IMR-90 (cell line): ENCODE measurements around the gene NOS1AP. TPM values are rescaled to one million over a fixed set of nuclear protein-coding genes. Genes with fewer than 3 reads are reported as not detected.

Source experiments
- ATAC-seq: fragments of 200-7000 bp; cut with Tn5 transposase; 2 replicates; pipeline ENCODE4 v1.9.1; 2020; ENCODE audit warnings: low read depth, mild to moderate bottlenecking, moderate library complexity
- BruUV-seq: library from RNA; stranded (reverse); fragments of 400-500 nt; replicated peaks from 2 replicates; lab custom pipeline; 2021; lab: Mats Ljungman, UMichigan
- CTCF ChIA-PET: fragments of 300-600 bp; formaldehyde crosslinking; extraction: SDS; loops from one replicate; lab custom pipeline; 2021; ENCODE audit warnings: antibody characterized with exemption; lab: Yijun Ruan, JAX
- POLR2A ChIA-PET: fragments of 300-600 bp; sonication (Branson Sonifier 250); formaldehyde crosslinking; loops from one replicate; lab custom pipeline; 2022; ENCODE audit warnings: antibody characterized with exemption; ENCODE audit not compliant: unreplicated experiment; lab: Charles Lee
- DNase-seq: peaks from one replicate; pipeline ENCODE4 v3.0.0; 2013
- H2AFZ ChIP-seq: replicated peaks from 2 replicates; pipeline ENCODE3; 2013; ENCODE audit warnings: low read length, mild to moderate bottlenecking; ENCODE audit not compliant: poor library complexity
- H2AK5ac ChIP-seq: 2 replicates; pipeline ENCODE4 v1.6.1; 2013; ENCODE audit warnings: low read depth, low read length, inconsistent platforms
- H2AK9ac ChIP-seq: replicated peaks from 2 replicates; pipeline ENCODE3; 2013; ENCODE audit warnings: mild to moderate bottlenecking, low read depth, low read length, moderate library complexity; ENCODE audit not compliant: poor library complexity
- H2BK120ac ChIP-seq: 2 replicates; pipeline ENCODE4 v1.6.1; 2013; ENCODE audit warnings: low read depth, low read length, inconsistent platforms
- H2BK15ac ChIP-seq: 3 replicates; pipeline ENCODE4 v1.6.1; 2013; ENCODE audit warnings: low read depth, low read length, inconsistent platforms
- H2BK20ac ChIP-seq: 2 replicates; pipeline ENCODE4 v1.6.1; 2013; ENCODE audit warnings: low read depth, mild to moderate bottlenecking, inconsistent platforms, low read length, moderate library complexity
- H2BK5ac ChIP-seq: 2 replicates; pipeline ENCODE4 v1.6.1; 2013; ENCODE audit warnings: mild to moderate bottlenecking, low read depth, low read length, inconsistent platforms; ENCODE audit not compliant: poor library complexity, severe bottlenecking
- H3K14ac ChIP-seq: replicated peaks from 2 replicates; pipeline ENCODE4 v1.6.1; 2013; ENCODE audit warnings: low read depth, low read length, inconsistent platforms
- H3K18ac ChIP-seq: 2 replicates; pipeline ENCODE4 v1.6.1; 2013; ENCODE audit warnings: low read depth, low read length, control low read depth
- H3K23ac ChIP-seq: 2 replicates; pipeline ENCODE4 v1.6.1; 2013; ENCODE audit warnings: low read depth, low read length, inconsistent platforms
- H3K27ac ChIP-seq: 2 replicates; pipeline ENCODE4 v1.5.1; 2013; ENCODE audit warnings: mild to moderate bottlenecking, control low read depth, low read length; ENCODE audit not compliant: insufficient read depth
- H3K27me3 ChIP-seq: 2 replicates; pipeline ENCODE4 v1.6.1; 2013; ENCODE audit warnings: low read length; ENCODE audit not compliant: control insufficient read depth, insufficient read depth
- H3K36me3 ChIP-seq: 2 replicates; pipeline ENCODE4 v1.6.1; 2013; ENCODE audit warnings: low read length, mixed read lengths; ENCODE audit not compliant: control insufficient read depth, insufficient read depth
- H3K4ac ChIP-seq: 2 replicates; pipeline ENCODE4 v1.6.1; 2013; ENCODE audit warnings: low read depth, low read length, inconsistent platforms
- H3K4me1 ChIP-seq: 2 replicates; pipeline ENCODE4 v1.6.1; 2013; ENCODE audit warnings: low read length, mixed read lengths; ENCODE audit not compliant: control insufficient read depth, insufficient read depth
- H3K4me2 ChIP-seq: 2 replicates; pipeline ENCODE4 v1.6.1; 2013; ENCODE audit warnings: low read depth, mild to moderate bottlenecking, control low read depth, low read length, moderate library complexity
- H3K4me3 ChIP-seq: 2 replicates; pipeline ENCODE4 v1.5.1; 2013; ENCODE audit warnings: low read depth, mild to moderate bottlenecking, control low read depth, low read length, moderate library complexity; ENCODE audit not compliant: insufficient read depth
- H3K56ac ChIP-seq: 2 replicates; pipeline ENCODE4 v1.6.1; 2013; ENCODE audit warnings: low read length, inconsistent platforms; ENCODE audit not compliant: insufficient read depth; ENCODE audit errors: extremely low read depth
- H3K79me1 ChIP-seq, 2 experiments: 2 replicates each; pipeline ENCODE4 v1.6.1; 2013; ENCODE audit warnings: low read length in 2 of 2, inconsistent platforms in 1 of 2, low read depth in 1 of 2
- H3K9ac ChIP-seq: 2 replicates; pipeline ENCODE4 v1.6.1; 2013; ENCODE audit warnings: low read depth, low read length, control low read depth
- H3K9me1 ChIP-seq: 2 replicates; pipeline ENCODE4 v1.6.1; 2013; ENCODE audit warnings: low read length, inconsistent platforms; ENCODE audit not compliant: insufficient read depth
- H3K9me3 ChIP-seq: 2 replicates; pipeline ENCODE4 v1.6.1; 2013; ENCODE audit warnings: low read length; ENCODE audit not compliant: control insufficient read depth, insufficient read depth
- H4K20me1 ChIP-seq: 2 replicates; pipeline ENCODE4 v1.6.1; 2013; ENCODE audit warnings: low read length, inconsistent platforms; ENCODE audit not compliant: insufficient read depth
- H4K5ac ChIP-seq: 2 replicates; pipeline ENCODE4 v1.6.1; 2013; ENCODE audit warnings: mild to moderate bottlenecking, low read depth, low read length, control low read depth
- H4K8ac ChIP-seq, 2 experiments: 2 replicates each; pipeline ENCODE4 v1.6.1; 2013; ENCODE audit warnings: low read depth in 2 of 2, low read length in 2 of 2, control low read depth in 1 of 2, inconsistent platforms in 1 of 2
- H4K91ac ChIP-seq: 2 replicates; pipeline ENCODE4 v1.6.1; 2013; ENCODE audit warnings: low read depth, low read length, inconsistent platforms; ENCODE audit not compliant: insufficient read depth
- BHLHE40 ChIP-seq: fragments of 150-350 bp; IDR thresholded peaks from 2 replicates; pipeline ENCODE4 v1.6.1; 2016; ENCODE audit warnings: mild to moderate bottlenecking, low read depth, low read length
- CEBPB ChIP-seq: IDR thresholded peaks from 2 replicates; pipeline ENCODE4 v1.6.1; 2012; ENCODE audit warnings: low read depth, low read length, improper control_type of control experiment
- CHD1 ChIP-seq: IDR thresholded peaks from 2 replicates; pipeline ENCODE4 v1.6.1; 2012; ENCODE audit warnings: low read depth, low read length, improper control_type of control experiment
- ELK1 ChIP-seq: fragments of 150-350 bp; IDR thresholded peaks from 2 replicates; pipeline ENCODE4 v1.6.1; 2016; ENCODE audit warnings: low read depth, mild to moderate bottlenecking, low read length, moderate library complexity, borderline replicate concordance
- FOS ChIP-seq: fragments of 150-350 bp; IDR thresholded peaks from 2 replicates; pipeline ENCODE4 v1.6.1; 2016; ENCODE audit warnings: low read depth, low read length
- MAZ ChIP-seq: IDR thresholded peaks from 2 replicates; pipeline ENCODE4 v1.6.1; 2012; ENCODE audit warnings: low read depth, mild to moderate bottlenecking, low read length, improper control_type of control experiment, moderate library complexity, borderline replicate concordance
- MXI1 ChIP-seq: IDR thresholded peaks from 2 replicates; pipeline ENCODE4 v1.6.1; 2012; ENCODE audit warnings: low read depth, mild to moderate bottlenecking, low read length, moderate library complexity, borderline replicate concordance
- NFE2L2 ChIP-seq: fragments of 150-350 bp; IDR thresholded peaks from 2 replicates; pipeline ENCODE4 v1.6.1; 2016; ENCODE audit warnings: low read depth, mild to moderate bottlenecking, low read length
- POLR2A ChIP-seq: IDR thresholded peaks from 2 replicates; pipeline ENCODE4 v1.6.1; 2012; ENCODE audit warnings: mild to moderate bottlenecking, low read depth, low read length
- RAD21 ChIP-seq: IDR thresholded peaks from 2 replicates; pipeline ENCODE4 v1.6.1; 2012; ENCODE audit warnings: low read length, improper control_type of control experiment
- SMC3 ChIP-seq: fragments of 150-350 bp; IDR thresholded peaks from 2 replicates; pipeline ENCODE4 v1.6.1; 2016; ENCODE audit warnings: low read depth, mild to moderate bottlenecking, antibody characterized with exemption, low read length, moderate library complexity
- WGBS, 2 experiments: methylation state at CpG; one replicate each; pipeline versions ENCODE4 v1.1.5 to v1.1.7; 2013; ENCODE audit warnings: missing lambda C conversion rate in 2 of 2; ENCODE audit not compliant: insufficient read length in 1 of 2; ENCODE audit errors: extremely low coverage in 2 of 2; 5-methylcytosine and 5-hydroxymethylcytosine counted together
- dilution Hi-C: fragments of 300-500 bp; cut with HindIII; formaldehyde crosslinking; loops from one replicate; pipeline ENCODE4 v1.14.3; 2018; ENCODE audit warnings: low sequenced_read_pairs; ENCODE audit not compliant: unreplicated experiment
- in situ Hi-C: fragments of 300-500 bp; cut with MboI; formaldehyde crosslinking; loops from 3 replicates; pipeline ENCODE4 v1.14.3; 2019; ENCODE audit warnings: low sequenced_read_pairs, inconsistent platforms, mixed read lengths
- intact Hi-C: fragments of 100-400 bp; cut with micrococcal nuclease; formaldehyde crosslinking; loops from 2 replicates; pipeline ENCODE4 v1.10.0; 2022
- polyA plus RNA-seq, 3 experiments: library from polyadenylated mRNA; depleted of rRNA; stranded (reverse); fragments of >200 nt; gene quantifications; 2 replicates each; pipeline ENCODE4 v1.2.3, GENCODE V29; 2012; ENCODE audit warnings: low replicate concordance in 1 of 3
- total RNA-seq: library from RNA; depleted of rRNA; stranded (reverse); fragments of >200 nt; gene quantifications from 2 replicates; pipeline ENCODE4 v1.2.3, GENCODE V29; 2012
- TF ChIP-seq, protein P1 (sequence below): conservative IDR thresholded peaks from 2 replicates; pipeline ENCODE4 v1.5.1; 2012; ENCODE audit warnings: mild to moderate bottlenecking, low read depth, low read length, improper control_type of control experiment

NOS1AP gene
- total and polyA plus RNA-seq, 2 of the 4 experiments (the other 2 are of a cell fraction): 0.18 to 0.19 TPM

- Histone ChIP-seq H2BK5ac (no peak overlapping the region), H3K4me2 (no peak overlapping the region), H3K36me3 (no peaks in the 10 kb centered on the region), H2BK20ac (no peak overlapping the region), H3K4me3 (no peak overlapping the region), H2AK9ac (no peak overlapping the region), H4K20me1 (no peaks in the 10 kb centered on the region), H3K18ac (no peak overlapping the region), H4K5ac (no peak overlapping the region), H3K56ac (no peak overlapping the region), H2AK5ac (no peak overlapping the region), H2AFZ (no peak overlapping the region), H4K91ac (no peak overlapping the region), H3K9ac (no peak overlapping the region), H3K14ac (no peak overlapping the region), H2BK15ac (no peak overlapping the region), H3K9me1 (no peaks in the 10 kb centered on the region), H3K27me3 (peaks cover 1% of the 10 kb centered on the region; the same call in 1 of the 2 replicates), H4K8ac (no peak overlapping the region), H3K79me1 (no peaks in the 10 kb centered on the region), H3K4me1 (no peaks in the 10 kb centered on the region), H3K9me3 (no peaks in the 10 kb centered on the region), H3K4ac (no peak overlapping the region), H2BK120ac (no peak overlapping the region), H3K23ac (no peak overlapping the region), H3K27ac (no peak overlapping the region)
- WGBS, 2 experiments: no CpG with 5 or more reads among the region's 1 CpG
- CTCF ChIA-PET: no interaction called here
- in situ Hi-C loops: no loop called here
- ATAC-seq (no peak), DNase-seq (no peak)
- TF ChIP-seq FOS: no peak
- no peak for TF ChIP-seq CEBPB
- no peak for TF ChIP-seq RAD21
- TF ChIP-seq, protein P1, sequence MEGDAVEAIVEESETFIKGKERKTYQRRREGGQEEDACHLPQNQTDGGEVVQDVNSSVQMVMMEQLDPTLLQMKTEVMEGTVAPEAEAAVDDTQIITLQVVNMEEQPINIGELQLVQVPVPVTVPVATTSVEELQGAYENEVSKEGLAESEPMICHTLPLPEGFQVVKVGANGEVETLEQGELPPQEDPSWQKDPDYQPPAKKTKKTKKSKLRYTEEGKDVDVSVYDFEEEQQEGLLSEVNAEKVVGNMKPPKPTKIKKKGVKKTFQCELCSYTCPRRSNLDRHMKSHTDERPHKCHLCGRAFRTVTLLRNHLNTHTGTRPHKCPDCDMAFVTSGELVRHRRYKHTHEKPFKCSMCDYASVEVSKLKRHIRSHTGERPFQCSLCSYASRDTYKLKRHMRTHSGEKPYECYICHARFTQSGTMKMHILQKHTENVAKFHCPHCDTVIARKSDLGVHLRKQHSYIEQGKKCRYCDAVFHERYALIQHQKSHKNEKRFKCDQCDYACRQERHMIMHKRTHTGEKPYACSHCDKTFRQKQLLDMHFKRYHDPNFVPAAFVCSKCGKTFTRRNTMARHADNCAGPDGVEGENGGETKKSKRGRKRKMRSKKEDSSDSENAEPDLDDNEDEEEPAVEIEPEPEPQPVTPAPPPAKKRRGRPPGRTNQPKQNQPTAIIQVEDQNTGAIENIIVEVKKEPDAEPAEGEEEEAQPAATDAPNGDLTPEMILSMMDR: no peak
- TF ChIP-seq ELK1: no peak
- no peak for TF ChIP-seq POLR2A
- no peak for TF ChIP-seq SMC3
- no peak for TF ChIP-seq MAZ
- no peak for TF ChIP-seq MXI1
- no peak for TF ChIP-seq BHLHE40
- TF ChIP-seq CHD1: no peak
- TF ChIP-seq NFE2L2: no peak
- no TSS peak for BruUV-seq
- dilution Hi-C loops: no loop called here
- intact Hi-C loops: no loop called here
- POLR2A ChIA-PET: no interaction called here
These were observed 116.5 kb downstream of the NOS1AP start for GRCh38 chr1:162186026-162186374.
